ENCODE measurements around the gene SYNPR.

Gene SYNPR

DNA sequence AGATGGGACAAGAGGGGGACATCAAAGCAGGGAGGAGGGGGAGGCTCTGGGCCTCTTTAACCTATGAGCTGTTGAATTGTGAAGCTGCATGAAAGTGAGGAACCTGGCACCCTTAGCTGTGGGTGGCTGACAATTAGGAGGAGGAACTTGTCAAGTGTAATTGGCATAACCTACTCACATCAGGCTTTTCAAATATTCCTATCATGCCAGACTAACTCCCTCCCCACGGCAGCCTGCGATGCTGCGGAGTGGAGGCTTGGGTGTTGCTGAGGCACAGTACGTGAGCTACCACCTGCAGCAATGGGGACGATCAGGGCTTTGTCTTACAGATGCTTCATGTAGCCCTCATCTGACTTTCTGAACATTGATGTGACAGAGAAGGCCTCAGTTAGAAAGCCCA, 193.7 kb downstream of the SYNPR start:
- no peak overlapping the region for H3K4me3 ChIP-seq (replicated peaks in 1 of 2; ENCODE audit: low read depth in 2 of 2, low read length in 2 of 2)
- TF ChIP-seq, protein P1, sequence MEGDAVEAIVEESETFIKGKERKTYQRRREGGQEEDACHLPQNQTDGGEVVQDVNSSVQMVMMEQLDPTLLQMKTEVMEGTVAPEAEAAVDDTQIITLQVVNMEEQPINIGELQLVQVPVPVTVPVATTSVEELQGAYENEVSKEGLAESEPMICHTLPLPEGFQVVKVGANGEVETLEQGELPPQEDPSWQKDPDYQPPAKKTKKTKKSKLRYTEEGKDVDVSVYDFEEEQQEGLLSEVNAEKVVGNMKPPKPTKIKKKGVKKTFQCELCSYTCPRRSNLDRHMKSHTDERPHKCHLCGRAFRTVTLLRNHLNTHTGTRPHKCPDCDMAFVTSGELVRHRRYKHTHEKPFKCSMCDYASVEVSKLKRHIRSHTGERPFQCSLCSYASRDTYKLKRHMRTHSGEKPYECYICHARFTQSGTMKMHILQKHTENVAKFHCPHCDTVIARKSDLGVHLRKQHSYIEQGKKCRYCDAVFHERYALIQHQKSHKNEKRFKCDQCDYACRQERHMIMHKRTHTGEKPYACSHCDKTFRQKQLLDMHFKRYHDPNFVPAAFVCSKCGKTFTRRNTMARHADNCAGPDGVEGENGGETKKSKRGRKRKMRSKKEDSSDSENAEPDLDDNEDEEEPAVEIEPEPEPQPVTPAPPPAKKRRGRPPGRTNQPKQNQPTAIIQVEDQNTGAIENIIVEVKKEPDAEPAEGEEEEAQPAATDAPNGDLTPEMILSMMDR (IDR thresholded peaks at IDR 0.05; ENCODE audit: low read depth, low read length) = no peak
- DNase-seq (ENCODE audit: low read depth in 2 of 2) = no peak

- H3K4me3 ChIP-seq (replicated peaks in 1 of 2; ENCODE audit: low read depth in 2 of 2, low read length in 2 of 2) = no peak overlapping the region
- TF ChIP-seq, protein P1 (IDR thresholded peaks at IDR 0.05; ENCODE audit: low read depth, low read length) = no peak
- no peak for DNase-seq (ENCODE audit: low read depth in 2 of 2)
These were observed 195.6 kb downstream of the SYNPR start for GRCh38 chr3:63473641-63474166.

DNA sequence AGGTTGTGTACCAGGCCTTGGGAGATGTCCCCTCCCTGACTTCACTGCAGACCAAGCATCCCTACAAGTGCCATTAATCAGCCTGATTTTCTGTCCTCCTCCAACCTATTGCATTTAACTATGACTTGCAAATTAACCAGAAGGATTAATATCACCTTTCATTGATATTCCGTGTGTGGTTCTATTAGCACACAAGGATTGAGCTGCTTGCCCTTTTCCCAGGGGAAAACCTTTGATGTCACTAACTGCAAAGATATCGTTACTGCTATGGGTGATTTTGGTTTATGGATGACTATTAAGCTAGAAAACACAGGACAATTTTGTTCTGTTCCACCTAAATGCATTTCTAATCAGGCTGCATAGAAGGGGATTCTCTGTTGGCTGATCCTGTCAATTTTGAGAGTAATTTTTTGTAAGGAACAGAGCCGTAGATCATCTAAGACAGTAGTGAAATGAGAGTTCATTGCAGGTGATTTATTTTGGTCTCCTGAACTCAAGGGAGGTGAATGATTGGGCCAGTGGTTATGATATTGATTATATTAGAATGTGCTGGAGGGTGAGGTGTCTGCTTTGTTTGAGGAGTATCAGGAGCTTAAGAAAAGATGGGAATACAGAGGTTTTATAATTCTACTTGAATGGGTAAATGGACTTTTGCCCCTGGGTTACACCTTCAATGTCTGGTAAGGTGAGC, 196.9 kb downstream of the SYNPR start:
- TF ChIP-seq, protein P1 (IDR thresholded peaks at IDR 0.05; ENCODE audit: low read depth, low read length) = no peak
- no peak overlapping the region for H3K4me3 ChIP-seq (replicated peaks in 1 of 2; ENCODE audit: low read depth in 2 of 2, low read length in 2 of 2)
- no peak for DNase-seq (ENCODE audit: low read depth in 2 of 2)

DNA sequence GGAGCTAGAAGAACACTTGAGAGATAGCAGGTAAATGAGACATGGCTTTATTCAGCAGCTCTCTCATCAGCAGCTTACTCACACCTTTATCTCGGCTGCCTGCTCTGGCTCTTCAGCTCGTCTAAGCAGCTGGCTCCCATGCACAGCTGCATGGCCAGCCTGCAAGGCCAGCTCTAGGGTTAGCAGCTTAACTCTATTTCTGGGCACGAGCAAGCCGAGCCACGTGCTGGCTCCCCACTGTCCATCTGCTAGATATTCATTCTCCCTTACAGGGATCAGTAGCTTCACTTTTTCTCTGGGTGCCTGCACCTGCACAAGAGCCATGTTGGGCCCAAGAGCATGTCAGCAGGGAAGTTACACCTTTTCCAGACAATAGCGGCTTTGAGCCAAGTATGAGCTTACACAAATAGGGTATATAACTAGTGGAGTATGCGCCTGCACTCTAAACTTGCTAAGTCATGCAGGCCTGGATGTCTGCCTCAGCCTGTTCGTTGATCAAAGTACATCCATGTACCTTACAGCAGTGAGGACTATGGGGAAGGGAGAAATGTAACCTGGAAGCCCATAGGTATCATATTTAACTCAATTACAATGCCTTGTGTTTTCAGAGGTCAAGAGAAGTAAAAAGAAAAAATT, 199.5 kb downstream of the SYNPR start:
- DNase-seq (ENCODE audit: low read depth in 2 of 2) = no peak
- H3K4me3 ChIP-seq (replicated peaks in 1 of 2; ENCODE audit: low read depth in 2 of 2, low read length in 2 of 2) = no peak overlapping the region
- TF ChIP-seq, protein P1 (IDR thresholded peaks at IDR 0.05; ENCODE audit: low read depth, low read length) = no peak

DNA sequence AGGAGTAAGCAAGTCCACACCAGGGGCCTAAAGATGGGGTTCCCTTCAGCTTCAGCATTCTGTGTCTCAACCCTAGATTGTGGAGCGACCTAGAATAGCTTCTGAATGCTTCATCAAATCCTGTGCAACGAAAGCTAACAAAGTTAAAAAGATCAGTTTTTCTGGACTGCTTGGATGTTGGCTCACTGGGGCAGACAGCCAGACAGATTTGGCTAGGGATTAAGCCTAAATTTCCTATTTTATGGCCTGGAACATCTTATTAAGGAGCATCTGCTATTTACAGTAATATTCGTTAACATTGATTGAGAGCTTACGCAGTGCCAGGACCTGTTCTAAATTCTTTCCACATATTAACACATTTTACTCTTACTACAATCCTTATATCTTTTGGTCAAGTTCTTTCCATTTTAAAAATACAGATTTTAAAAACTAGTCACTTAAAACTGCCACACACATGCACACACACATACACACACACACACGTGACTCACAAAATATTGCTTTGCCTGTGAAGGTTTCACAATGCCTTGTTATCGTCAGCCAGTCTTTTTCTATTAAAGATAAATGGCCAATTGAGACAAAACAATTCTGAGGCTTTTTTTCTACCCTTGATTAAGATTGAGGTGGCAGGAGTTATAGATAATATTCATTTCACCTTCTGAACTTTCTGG, 201.0 kb downstream of the SYNPR start:
- no peak overlapping the region for H3K4me3 ChIP-seq (replicated peaks in 1 of 2; ENCODE audit: low read depth in 2 of 2, low read length in 2 of 2)
- TF ChIP-seq, protein P1 (IDR thresholded peaks at IDR 0.05; ENCODE audit: low read depth, low read length) = no peak
- DNase-seq (ENCODE audit: low read depth in 2 of 2) = peak; percentile 3 to 6

- no peak overlapping the region for H3K4me3 ChIP-seq (replicated peaks in 1 of 2; ENCODE audit: low read depth in 2 of 2, low read length in 2 of 2)
- no peak for DNase-seq (ENCODE audit: low read depth in 2 of 2)
- TF ChIP-seq, protein P1 (IDR thresholded peaks at IDR 0.05; ENCODE audit: low read depth, low read length) = no peak
These were observed 201.5 kb downstream of the SYNPR start for GRCh38 chr3:63479661-63480035.
